Right hindlimb (tissue), 1 donor: ENCODE measurements around the gene SLC7A7.
"Not testable (repeated sequence)": the region's sequence is repeated elsewhere in the genome, so short reads cannot be mapped to it uniquely, and the experiment has no call there.

Experiments
- DNase-seq: peaks from one replicate; pipeline ENCODE4 v3.0.0-alpha.2; 2018

Gene SLC7A7

DNA sequence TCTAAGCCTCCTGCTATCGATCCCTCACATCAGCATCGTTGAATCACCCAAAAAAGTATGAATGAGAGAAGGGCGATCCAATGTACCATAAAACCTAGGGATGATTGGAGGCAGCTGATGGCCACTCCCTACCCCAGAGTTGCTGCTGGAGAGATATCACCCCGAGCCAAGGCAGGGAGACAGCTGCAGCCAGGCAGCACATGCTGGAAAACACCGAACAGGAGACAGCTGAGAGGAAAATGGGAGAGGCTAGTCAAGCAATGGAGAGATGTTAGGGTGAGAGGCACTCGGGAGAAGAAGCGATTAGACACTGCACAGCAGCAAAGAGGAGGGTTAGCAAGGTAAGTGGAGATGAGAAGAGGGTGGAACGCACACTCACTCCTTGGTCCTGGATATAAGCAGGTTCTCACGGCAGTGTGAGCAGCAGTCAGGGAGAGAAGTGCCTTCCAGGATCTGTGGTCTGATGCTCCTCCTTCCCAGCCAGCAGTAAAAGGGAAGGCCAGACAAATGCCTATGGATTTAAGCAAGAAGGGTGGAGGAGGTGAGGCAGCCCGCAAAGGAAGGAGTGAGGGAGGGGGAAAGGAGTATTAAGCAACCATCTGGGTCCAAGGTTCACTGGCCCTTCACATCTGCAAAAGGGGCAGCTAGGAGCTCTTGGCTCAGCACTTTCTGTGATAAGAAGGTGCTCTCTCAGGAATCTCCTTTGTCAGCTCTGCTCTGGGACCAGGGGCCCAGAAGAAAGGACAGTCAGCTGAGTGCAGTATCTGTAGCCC is at the start of gene SLC7A7:
Gene SLC7A7, minus strand, starts transcription at position 495 of the 773 bp plus-strand sequence. CDS start 2,037 bp downstream, outside the sequence.
- DNase-seq: peak; percentile 84

DNA sequence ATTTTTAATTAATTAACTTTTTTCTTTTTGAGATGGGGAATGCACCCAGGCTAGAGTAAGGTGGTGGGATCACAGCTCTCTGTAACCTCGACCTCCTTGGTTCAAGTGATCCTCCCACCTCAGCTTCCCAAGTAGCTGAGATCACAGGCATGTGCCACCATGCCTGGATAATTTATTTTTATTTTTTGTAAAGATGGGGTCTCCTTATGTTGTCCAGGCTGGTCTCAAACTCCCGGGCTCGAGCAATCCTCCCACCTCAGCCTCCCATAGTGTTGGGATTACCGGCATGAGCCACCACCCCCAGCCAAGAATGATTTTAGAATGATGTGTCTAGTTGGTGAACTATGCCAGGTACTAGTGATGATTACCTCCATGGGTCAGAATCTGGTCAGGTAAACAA is 49.7 kb upstream of the SLC7A7 start:
- DNase-seq: no peak

DNA sequence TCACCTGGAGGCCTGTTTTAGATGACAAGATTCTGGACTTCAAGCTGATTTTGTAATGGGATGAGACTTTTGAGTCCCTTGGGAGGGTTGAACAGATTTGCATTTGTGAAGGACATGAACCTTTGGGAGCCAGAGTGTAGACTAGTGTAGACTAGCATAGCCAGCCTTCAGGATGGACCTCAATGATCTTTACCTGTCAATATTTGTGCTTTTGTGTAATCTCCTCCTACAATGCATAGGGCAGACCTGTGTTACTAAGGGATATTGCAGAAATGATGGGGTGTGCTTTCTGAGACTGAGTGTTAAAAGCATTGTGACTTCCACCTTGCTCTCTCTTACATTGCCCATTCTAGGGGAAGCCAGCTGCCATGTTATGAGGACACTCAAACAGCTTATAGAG is 46.4 kb upstream of the SLC7A7 start:
- DNase-seq: no peak

DNA sequence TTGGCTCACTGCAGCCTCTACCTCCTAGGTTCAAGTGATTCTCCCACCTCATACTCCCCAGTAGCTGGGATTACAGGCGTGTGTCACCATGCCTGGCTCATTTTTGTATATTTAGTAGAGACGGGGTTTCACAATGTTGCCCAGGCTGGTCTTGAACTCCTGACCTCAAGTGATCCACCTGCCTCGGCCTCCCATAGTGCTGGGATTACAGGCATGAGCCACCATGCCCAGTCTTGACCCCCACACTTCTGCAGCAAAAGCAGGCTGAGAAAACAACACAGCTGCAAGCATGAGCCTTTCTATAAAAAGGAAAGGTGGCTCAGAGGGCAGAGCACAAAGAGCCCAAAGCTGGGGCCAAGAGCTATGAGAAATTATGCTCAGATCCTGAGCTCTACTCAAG is 45.1 kb upstream of the SLC7A7 start:
- DNase-seq: not testable (repeated sequence)

DNA sequence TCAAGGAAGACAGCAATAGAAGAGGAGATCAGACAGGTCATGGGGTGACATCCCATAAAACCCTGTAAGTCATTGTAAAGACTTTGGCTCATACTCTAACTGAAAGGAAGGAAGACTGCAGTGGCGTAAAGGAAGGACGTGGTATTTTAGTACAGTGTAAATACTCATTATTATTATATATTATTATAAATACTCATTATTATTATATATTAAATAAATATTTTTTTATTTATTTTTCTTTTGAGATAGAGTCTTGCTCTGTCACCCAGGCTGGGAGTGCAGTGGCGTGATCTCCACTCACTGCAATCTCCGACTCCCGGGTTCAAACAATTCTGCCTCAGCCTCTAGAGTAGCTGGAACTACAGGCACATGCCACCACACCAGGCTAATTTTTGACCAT is 41.2 kb upstream of the SLC7A7 start:
- no peak for DNase-seq

DNA sequence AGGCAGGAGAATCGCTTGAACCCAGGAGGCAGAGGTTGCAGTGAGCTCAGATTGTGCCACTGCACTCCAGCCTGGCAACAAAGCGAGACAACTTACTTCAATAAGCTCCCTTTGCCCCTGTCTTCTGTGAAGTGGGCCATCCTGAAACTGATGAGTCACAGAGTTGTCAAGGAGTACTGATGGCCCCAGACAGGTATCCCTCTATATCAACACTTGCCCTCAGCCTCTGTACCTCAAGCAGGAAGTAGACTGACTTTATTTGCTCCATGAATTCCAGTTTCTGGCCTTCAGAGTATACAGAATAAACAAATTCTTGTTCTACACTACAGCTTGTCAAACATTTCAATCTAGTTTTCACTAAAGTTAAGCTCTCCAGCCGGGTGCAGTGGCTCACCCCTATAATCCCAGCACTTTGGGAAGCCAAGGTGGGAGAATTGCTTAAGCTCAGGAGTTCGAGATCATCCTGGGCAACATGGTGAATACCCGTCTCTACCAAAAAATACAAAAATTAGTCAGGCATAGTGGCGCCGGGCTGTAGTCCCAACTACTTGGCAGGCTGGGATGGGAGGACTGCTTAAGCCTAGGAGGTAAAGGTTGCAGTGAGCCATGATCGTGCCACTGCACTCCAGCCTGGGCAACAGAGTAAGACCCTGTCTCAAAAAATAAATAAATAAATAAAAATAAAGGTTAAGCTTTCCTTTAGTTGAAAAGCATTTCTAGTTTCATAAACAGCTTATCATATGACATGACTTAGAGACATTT is 39.9 kb upstream of the SLC7A7 start:
- DNase-seq: no peak

DNA sequence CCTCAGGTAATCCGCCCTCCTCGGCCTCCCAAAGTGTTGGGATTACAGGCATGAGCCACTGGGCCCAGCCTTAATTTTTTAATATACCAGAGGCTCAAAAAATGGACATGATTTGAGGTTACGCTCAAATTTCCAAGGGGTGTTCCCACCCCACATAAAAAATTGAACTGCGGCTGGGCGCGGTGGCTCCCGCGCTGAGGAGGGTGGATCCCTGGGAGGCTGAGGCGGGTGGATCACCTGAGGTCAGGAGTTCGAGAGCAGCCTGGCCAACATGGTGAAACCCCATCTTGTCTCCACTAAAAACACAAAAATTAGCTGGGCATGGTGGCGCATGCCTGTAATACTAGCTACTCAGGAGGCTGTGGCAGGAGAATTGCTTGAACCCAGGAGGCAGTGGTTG is 39.1 kb upstream of the SLC7A7 start:
- not testable (repeated sequence) for DNase-seq

DNA sequence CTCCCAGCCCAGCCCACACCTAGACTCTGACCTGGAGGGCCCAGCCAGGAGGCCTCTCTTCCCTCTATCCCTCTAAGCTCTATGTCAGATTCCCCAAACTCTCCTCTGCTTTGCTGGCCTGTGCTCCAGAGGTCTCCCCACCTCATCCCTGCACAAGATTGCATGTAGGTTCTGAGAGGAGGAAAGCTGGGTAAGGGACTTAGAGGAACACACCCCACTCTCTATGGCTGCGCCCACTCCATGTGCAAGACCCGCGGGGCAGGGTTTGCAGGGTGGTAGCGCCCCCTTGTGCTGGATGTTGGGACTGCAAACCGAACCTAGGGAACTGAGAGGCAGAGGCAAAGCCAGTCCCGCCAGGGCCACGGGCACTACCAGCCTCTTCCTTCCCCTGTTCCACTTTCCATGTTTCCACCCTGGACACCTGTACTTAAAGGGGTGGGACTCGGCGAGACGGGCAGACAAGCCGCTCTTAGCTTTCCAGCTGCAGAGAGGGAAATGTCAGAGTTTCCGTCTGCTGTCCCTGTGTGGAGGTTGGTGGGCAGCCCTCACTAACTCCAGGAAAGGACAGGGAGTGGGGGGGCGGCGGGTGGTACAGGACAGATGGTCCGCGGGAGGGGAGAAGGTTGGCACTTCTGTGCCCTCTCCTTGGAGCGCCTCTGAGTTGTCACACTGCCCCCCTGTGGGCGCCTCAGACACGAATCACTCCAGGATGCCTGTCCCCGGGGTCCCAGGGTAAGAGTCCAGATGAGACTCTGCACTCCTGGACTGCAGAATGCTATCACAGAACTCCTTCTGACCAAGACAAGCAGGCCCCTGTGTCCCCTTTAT is 37.9 kb upstream of the SLC7A7 start:
- DNase-seq: peak; percentile 95

DNA sequence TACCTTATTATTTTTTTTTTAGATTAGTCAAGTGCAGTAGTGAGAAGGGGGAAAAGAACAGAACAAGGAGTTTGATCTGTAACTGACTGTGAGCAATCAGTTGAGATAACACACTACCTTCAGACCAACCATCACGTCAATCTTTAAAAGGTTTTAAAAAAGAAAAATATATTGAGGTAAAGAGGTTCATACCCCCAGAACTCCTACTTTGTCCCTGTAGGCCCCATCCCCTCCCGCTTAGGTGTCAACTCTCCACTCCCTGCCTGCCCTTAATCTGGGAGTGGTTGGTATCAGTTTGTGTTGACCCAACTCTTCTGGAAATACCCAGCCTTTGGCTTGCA is 37.3 kb upstream of the SLC7A7 start:
- DNase-seq: no peak

DNA sequence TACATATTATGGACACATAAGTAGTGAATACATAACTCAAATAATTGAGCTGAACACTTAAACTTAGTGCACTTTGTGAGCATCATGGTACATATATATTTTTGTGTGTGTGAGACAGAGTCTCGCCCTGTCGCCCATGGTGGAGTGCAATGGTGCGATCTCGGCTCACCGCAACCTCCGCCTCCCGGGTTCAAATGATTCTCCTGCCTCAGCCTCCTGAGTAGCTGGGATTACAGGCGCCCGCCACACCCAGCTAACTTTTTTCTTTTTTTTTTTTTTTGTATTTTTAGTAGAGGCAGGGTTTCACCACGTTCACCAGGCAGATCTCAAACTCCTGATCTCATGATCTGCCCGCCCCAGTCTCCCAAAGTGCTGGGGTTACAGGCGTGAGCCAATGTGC is 36.9 kb upstream of the SLC7A7 start:
- not testable (repeated sequence) for DNase-seq

DNA sequence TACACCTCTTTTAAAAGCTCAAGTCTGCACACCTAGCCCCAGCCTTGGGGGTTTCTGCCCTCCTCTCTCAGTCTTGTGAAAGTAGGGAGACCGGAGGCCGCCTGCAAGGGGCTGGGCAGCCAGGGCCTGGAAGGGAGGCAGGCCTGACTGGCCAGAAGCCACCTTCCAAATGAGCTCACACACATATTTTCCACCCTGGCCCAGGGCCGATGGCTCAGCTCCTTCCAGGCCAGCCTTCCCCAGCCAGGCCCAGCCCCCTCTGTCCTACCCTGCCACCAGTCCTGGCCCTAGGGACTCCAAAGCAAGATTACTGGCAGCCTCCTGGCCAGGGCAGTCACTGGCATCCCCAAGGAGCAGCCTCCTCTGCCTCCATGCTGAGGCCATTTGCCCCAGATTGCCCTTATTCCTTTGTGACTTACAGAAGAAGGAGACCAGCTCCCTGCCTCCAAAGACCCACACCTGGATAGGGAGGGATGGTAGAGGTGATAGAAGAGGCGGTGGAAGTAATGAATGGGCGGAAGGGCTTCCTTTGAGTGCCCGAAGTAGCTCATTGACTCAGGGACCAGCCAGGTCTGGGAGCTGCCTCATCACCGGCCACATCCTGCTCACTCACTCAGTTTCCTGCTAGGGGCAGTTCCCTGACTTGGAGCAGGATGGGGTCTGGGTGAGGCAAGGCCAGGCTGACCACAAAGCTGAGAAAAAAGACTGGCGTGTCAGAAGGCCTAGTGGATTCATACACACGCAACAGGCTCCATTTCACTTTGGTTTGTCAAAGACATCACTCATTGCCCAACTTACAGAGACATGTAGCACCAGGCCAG is 35.9 kb upstream of the SLC7A7 start:
- peak; percentile 93 for DNase-seq

DNA sequence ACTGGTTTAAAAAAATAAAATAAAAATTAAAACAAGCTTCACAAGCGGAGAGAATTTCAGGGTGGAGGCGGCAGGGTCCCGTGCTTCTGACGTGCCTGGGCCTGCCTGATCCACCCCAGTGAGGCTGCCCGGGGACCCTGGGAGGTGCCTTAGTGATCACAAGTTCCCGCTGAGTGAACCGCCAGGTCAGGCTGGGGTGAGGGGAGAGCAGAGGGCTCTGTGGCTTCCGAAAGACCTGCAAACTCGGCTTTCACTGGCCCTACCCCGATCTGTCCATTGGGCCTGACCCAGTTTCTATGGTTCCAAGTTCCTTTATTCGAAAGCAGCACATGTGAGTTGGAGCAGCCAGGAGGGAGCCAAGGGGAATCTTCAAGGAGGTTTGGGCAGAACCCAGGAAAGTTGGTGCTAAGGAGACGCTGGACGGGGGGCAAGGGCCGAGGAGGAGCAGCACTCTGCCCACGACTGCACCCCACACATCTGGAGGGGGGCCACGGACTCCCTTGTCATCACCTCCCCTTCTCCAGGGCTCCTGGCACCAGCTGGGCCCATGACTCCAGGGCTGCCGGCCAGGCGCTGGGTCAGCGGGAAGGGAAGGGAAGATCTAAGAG is 34.1 kb upstream of the SLC7A7 start:
- DNase-seq: peak; percentile 87

DNA sequence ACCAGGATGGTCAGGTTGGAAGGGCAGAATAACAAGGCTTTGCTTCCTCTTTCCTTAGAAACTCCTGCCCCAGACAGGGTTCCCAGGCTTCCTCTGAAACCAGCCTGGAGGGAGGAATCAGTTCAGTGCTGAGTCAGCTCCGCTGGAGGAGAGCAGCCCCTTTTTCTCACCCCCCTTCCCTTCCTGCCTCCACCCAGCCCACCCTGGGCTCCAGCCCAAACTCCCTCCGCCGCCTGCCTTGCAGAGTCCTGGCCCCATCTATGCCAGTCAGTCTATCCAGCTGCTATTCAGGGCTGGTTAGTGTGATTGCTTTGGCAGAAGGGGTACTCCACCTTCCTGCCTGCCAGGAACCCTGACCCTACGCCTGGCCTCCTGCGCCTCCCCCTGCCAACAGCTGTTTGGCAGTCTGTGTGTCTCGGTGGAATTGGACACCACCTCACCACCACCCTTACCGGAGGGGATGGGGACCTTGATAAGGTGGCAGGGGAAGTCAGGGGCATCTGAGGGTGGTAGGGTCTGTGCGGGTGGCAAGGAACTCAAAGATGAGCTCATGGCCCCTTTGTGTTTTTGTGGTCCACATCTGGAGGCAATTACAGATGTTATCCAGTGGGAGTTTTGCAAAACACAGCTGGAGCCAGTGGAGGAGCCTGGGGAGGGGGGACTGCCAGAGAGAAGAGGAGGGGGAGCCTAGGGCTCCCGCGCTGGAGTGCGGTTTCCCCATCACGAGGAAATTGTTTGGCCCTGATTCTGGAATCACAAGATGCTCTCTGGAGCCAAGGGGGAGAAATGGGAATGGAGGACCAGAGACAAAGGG is 33.3 kb upstream of the SLC7A7 start:
- peak; percentile 97 for DNase-seq

DNA sequence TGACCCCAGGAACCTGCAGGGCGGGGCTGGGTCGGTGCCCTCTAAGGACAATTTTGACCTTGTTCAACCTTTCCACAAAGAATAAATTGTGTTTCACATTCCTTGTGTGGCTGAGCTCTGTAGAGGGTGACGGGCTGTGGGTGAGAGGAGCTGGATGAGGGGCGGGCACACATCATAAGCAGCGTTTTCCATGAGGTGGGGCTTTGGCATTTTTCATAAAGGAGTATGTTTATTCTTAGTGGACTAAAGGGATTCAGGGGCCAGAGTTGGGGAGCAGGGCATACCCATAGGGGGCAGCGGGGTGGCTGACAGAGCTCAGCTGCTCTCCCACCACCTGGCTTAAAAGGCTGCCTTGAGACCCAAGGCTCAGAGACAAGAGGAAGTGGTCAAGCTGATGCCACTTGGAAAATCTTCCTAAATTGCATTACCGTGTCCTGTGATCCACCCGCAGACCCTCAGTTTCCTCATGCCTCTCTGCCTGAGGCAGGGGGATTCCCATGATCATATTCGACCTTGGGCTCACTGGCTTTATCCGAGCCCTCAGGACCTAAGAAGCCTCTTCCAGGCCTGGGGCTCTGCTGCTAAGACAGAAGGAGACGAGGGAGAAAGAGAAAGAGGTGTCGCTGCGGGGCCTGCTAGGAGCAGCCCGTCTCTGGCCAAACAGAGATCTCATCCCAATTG is 32.6 kb upstream of the SLC7A7 start:
- peak; percentile 61 for DNase-seq

DNA sequence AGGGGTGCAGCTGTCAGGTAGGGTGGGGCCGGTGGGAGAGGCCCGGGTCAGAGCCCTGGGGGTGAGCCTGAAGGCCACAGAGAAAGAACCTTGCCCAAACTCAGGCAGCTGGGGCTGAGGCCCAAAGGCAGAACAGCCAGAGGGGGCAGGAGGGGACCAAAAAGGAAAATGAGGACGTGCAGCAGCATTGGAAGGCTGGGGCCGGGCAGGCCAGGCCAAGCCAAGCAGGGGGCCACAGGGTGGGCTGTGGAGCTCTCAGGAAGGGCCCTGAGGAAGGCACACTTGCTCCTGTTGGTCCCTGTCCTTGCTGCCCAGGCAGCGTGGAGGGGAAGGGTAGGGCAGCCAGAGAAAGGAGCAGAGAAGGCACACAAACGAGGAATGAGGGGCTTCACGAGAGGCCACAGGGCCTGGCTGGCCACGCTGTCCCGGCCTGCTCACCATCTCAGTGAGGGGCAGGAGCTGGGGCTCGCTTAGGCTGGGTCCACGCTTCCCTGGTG is 31.6 kb upstream of the SLC7A7 start:
- DNase-seq: no peak

DNA sequence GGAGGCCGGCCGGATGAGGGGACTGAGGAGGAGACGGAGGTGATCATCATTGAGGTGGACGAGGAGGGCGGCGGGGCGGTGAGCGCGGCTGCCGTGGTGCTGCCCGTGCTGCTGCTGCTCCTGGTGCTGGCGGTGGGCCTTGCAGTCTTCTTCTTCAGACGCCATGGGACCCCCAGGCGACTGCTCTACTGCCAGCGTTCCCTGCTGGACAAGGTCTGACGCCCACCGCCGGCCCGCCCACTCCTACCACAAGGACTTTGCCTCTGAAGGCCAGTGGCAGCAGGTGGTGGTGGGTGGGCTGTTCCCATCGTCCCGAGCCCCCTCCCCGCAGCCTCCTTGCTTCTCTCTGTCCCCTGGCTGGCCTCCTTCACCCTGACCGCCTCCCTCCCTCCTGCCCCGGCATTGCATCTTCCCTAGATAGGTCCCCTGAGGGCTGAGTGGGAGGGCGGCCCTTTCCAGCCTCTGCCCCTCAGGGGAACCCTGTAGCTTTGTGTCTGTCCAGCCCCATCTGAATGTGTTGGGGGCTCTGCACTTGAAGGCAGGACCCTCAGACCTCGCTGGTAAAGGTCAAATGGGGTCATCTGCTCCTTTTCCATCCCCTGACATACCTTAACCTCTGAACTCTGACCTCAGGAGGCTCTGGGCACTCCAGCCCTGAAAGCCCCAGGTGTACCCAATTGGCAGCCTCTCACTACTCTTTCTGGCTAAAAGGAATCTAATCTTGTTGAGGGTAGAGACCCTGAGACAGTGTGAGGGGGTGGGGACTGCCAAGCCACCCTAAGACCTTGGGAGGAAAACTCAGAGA is 30.8 kb upstream of the SLC7A7 start:
- DNase-seq: no peak

DNA sequence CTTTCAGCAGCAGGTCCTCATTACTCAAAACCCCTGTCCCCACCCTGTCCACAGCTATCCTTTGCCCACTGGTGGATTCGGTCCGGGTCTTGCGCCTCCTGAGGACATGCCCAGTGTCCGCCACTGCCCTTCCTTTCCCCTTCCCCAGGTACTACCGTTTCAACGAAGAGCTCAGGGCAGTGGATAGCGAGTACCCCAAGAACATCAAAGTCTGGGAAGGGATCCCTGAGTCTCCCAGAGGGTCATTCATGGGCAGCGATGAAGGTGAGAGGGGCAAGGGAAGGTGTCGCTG is 29.8 kb upstream of the SLC7A7 start:
- no peak for DNase-seq

DNA sequence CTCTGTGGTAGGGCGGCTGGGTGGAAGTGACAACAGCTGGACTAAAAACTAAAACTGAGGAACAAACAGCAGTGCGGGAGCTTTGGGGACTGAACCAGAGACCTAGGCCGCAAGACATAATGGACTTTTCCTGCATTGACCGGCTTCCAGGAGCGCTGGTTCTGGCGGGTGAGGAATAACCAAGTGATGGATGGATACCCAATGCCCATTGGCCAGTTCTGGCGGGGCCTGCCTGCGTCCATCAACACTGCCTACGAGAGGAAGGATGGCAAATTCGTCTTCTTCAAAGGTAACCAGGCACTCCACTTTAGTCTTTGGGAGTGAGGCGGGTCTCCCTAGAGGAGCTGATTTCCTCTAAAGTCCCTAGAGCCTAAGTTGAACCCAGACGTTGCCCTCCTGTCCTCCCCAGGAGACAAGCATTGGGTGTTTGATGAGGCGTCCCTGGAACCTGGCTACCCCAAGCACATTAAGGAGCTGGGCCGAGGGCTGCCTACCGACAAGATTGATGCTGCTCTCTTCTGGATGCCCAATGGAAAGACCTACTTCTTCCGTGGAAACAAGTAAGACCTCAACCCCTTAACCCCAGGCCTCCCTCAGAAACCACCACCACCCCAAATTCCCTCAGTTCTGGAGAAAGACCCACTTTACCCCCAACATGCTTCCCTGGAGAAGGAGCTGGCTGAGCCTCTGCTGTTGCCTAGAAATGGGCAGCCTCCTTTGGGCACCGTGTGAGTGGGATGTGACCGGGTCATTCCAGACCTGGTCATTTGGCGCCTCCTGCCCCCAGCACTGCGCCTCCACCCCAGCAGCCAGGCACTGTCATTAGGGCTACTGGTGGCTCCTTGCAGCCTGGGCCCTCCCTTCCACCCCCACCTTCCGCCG is 29.2 kb upstream of the SLC7A7 start:
- no peak for DNase-seq
